HepG2 (cell line): ENCODE results near the gene FAM24A. TPM values are rescaled to one million over a fixed set of nuclear protein-coding genes. Genes with fewer than 3 reads are reported as not detected.
A peak's percentile ranks its signal among the peaks of the same experiment; 100 is the strongest.

Experiments
- FOXP1 ChIP-seq, 2 experiments: fragments of 450-650 bp in 1 of 2; IDR thresholded peaks; 2 replicates each; pipeline ENCODE4 v1.6.1; 2017 to 2018; ENCODE audit warnings: antibody characterized with exemption in 1 of 2
- GRHL1 ChIP-seq: sonication (generic); formaldehyde crosslinking; conservative IDR thresholded peaks from 2 replicates; pipeline ENCODE4 v1.8.0; 2022; ENCODE audit warnings: missing genetic modification reagents
- HNRNPL ChIP-seq: fragments of 200-400 bp; formaldehyde crosslinking; IDR thresholded peaks from 2 replicates; pipeline ENCODE4 v1.6.1; 2017; ENCODE audit warnings: mild to moderate bottlenecking, low read depth, low read length
- IRF1 ChIP-seq: sonication (generic); formaldehyde crosslinking; IDR thresholded peaks from 2 replicates; pipeline ENCODE4 v1.4.0; 2020; ENCODE audit warnings: low read depth, mild to moderate bottlenecking, missing genetic modification reagents
- IRX3 ChIP-seq: sonication (generic); formaldehyde crosslinking; IDR thresholded peaks from 2 replicates; pipeline ENCODE4 v1.8.1; 2023; ENCODE audit warnings: mild to moderate bottlenecking, low read depth, missing genetic modification reagents, borderline replicate concordance
- MLLT10 ChIP-seq: sonication (generic); formaldehyde crosslinking; IDR thresholded peaks from 2 replicates; pipeline ENCODE4 v1.4.0; 2020; ENCODE audit warnings: missing genetic modification reagents
- MXD1 ChIP-seq: sonication (generic); formaldehyde crosslinking; IDR thresholded peaks from 2 replicates; pipeline ENCODE4 v1.4.0; 2020; ENCODE audit warnings: mild to moderate bottlenecking, missing genetic modification reagents
- SNAI1 ChIP-seq: sonication (generic); formaldehyde crosslinking; IDR thresholded peaks from 2 replicates; pipeline ENCODE4 v1.5.0; 2020; ENCODE audit warnings: mild to moderate bottlenecking, missing genetic modification reagents, borderline replicate concordance
- SNAPC5 ChIP-seq: sonication (generic); formaldehyde crosslinking; IDR thresholded peaks from 2 replicates; pipeline ENCODE4 v1.8.1; 2023; ENCODE audit warnings: mild to moderate bottlenecking, missing genetic modification reagents, borderline replicate concordance
- SNRNP70 ChIP-seq: fragments of 200-400 bp; formaldehyde crosslinking; IDR thresholded peaks from 2 replicates; pipeline ENCODE4 v1.6.1; 2017; ENCODE audit warnings: mild to moderate bottlenecking, low read depth, low read length, moderate library complexity
- SUZ12 ChIP-seq: fragments of 150-350 bp; IDR thresholded peaks from 2 replicates; pipeline ENCODE4 v1.6.1; 2014; ENCODE audit warnings: low read depth, low read length
- USF2 ChIP-seq, 2 experiments: sonication (generic) in 1 of 2; formaldehyde crosslinking in 1 of 2; IDR thresholded peaks; 2 replicates each; pipeline versions ENCODE4 v1.5.1 to v1.6.1; 2011 to 2020; ENCODE audit warnings: borderline replicate concordance in 1 of 2, low read depth in 1 of 2, low read length in 1 of 2, mild to moderate bottlenecking in 1 of 2, missing genetic modification reagents in 1 of 2, moderate library complexity in 1 of 2
- ZBTB4 ChIP-seq: sonication (generic); formaldehyde crosslinking; IDR thresholded peaks from 2 replicates; pipeline ENCODE4 v1.4.0; 2020; ENCODE audit warnings: missing genetic modification reagents, mild to moderate bottlenecking, borderline replicate concordance
- ZNF17 ChIP-seq: sonication (generic); formaldehyde crosslinking; IDR thresholded peaks from 2 replicates; pipeline ENCODE4 v1.5.0; 2020; ENCODE audit warnings: mild to moderate bottlenecking, missing genetic modification reagents
- ZNF274 ChIP-seq: sonication (generic); formaldehyde crosslinking; IDR thresholded peaks from 2 replicates; pipeline ENCODE4 v1.5.1; 2020; ENCODE audit warnings: mild to moderate bottlenecking, missing genetic modification reagents
- ZNF441 ChIP-seq: sonication (generic); formaldehyde crosslinking; IDR thresholded peaks from 2 replicates; pipeline ENCODE4 v1.7.0; 2021; ENCODE audit warnings: missing genetic modification reagents, borderline replicate concordance
- ZNF7 ChIP-seq: IDR thresholded peaks from 2 replicates; pipeline ENCODE4 v1.6.1; 2016; ENCODE audit warnings: missing biosample characterization, missing genetic modification reagents
- ZNF773 ChIP-seq: sonication (generic); formaldehyde crosslinking; IDR thresholded peaks from 2 replicates; pipeline ENCODE4 v1.4.0; 2020; ENCODE audit warnings: missing genetic modification reagents, borderline replicate concordance
- polyA plus RNA-seq, 8 experiments: library from polyadenylated mRNA; depleted of rRNA in 3 of 8; stranded (reverse) in 7 of 8; unstranded in 1 of 8; fragments of >200 nt; fragmentation: Illumina TruSeq in 4 of 8; extraction: Trizol in 4 of 8; gene quantifications; 2 replicates each; pipeline versions ENCODE4 v1.2.1 to v1.2.3, GENCODE V29; 2011 to 2016; ENCODE audit warnings: low read depth in 4 of 8, missing spikeins in 1 of 8, mixed read lengths in 1 of 8; ENCODE audit not compliant: insufficient read depth in 1 of 8
- total RNA-seq, 5 experiments: library from RNA; depleted of rRNA; stranded (reverse); fragments of >200 nt; fragmentation: Illumina TruSeq; extraction: Trizol; gene quantifications; 2 replicates each; pipeline ENCODE4 v1.2.3, GENCODE V29; 2016; ENCODE audit warnings: low read depth in 1 of 5

Gene FAM24A
- total and polyA plus RNA-seq, 2 of the 13 experiments (the other 11 are each of a cell fraction or from before 2014, with no cell fraction given), result not detected

- TF ChIP-seq ZBTB4 (CRISPR knock-in tag), result peak; percentile 96
- TF ChIP-seq ZNF274 (CRISPR knock-in tag), result peak; percentile 93
- TF ChIP-seq SNAPC5 (CRISPR knock-in tag), result no peak; the same call in 1 of the 2 replicates
- peak; percentile 83; the same call in 1 of the 2 replicates for TF ChIP-seq SNAI1 (CRISPR knock-in tag)
- no peak for TF ChIP-seq ZNF17 (CRISPR knock-in tag)
- no peak; the same call in 1 of the 2 replicates for TF ChIP-seq ZNF7
- no peak for TF ChIP-seq MLLT10 (CRISPR knock-in tag)
- peak; percentile 88; the same call in 1 of the 2 replicates for TF ChIP-seq IRX3 (CRISPR knock-in tag)
- TF ChIP-seq ZNF441 (CRISPR knock-in tag), result peak; percentile 90; the same call in 1 of the 2 replicates
- no peak for TF ChIP-seq SUZ12
- no peak for TF ChIP-seq GRHL1 (CRISPR knock-in tag)
- no peak for TF ChIP-seq IRF1 (CRISPR knock-in tag)
- no peak for TF ChIP-seq FOXP1 (IDR thresholded peaks at IDR 0.05)
- no peak for TF ChIP-seq FOXP1 (CRISPR knock-in tag; IDR thresholded peaks at IDR 0.05)
- peak; percentile 90 for TF ChIP-seq MXD1 (CRISPR knock-in tag)
- peak; percentile 81 for TF ChIP-seq HNRNPL
- TF ChIP-seq ZNF773 (CRISPR knock-in tag), result peak; percentile 62; the same call in 1 of the 2 replicates
- no peak for TF ChIP-seq SNRNP70
- 0 out of 2 replicates have a peak, but pooled peaks have one; percentile 3 for TF ChIP-seq USF2 (IDR thresholded peaks at IDR 0.05; ENCODE audit: low read depth, low read length)
- peak; percentile 60; the same call in 1 of the 2 replicates for TF ChIP-seq USF2 (CRISPR knock-in tag; IDR thresholded peaks at IDR 0.05; ENCODE audit: borderline replicate concordance)
These were observed 43.7 kb downstream of the FAM24A start, which contains the start of gene C10orf88 (continued) for GRCh38 chr10:122953902-122954730.
